HepG2 (cell line): ENCODE results near the gene UNC5CL. TPM values are rescaled to one million over a fixed set of nuclear protein-coding genes. Genes with fewer than 3 reads are reported as not detected.

Experiments used
- ATF7 ChIP-seq, 2 experiments: fragments of 450-650 bp in 1 of 2; sonication (generic) in 1 of 2; formaldehyde crosslinking in 1 of 2; IDR thresholded peaks; 2 replicates each; pipeline versions ENCODE4 v1.4.0 to v1.6.1; 2016 to 2020; ENCODE audit warnings: antibody characterized with exemption in 1 of 2, mild to moderate bottlenecking in 1 of 2, missing genetic modification reagents in 1 of 2
- DPF2 ChIP-seq: sonication (generic); formaldehyde crosslinking; IDR thresholded peaks from 2 replicates; pipeline ENCODE4 v1.4.0; 2020; ENCODE audit warnings: mild to moderate bottlenecking, low read depth, missing genetic modification reagents, borderline replicate concordance
- ETV5 ChIP-seq: IDR thresholded peaks from 2 replicates; pipeline ENCODE4 v1.6.1; 2018; ENCODE audit warnings: missing biosample characterization, missing genetic modification reagents, inconsistent platforms, borderline replicate concordance
- HMG20B ChIP-seq: conservative IDR thresholded peaks from 2 replicates; pipeline ENCODE4 v1.6.1; 2016; ENCODE audit warnings: missing genetic modification reagents, missing compliant biosample characterization
- KLF11 ChIP-seq: IDR thresholded peaks from 2 replicates; pipeline ENCODE4 v1.6.1; 2016; ENCODE audit warnings: missing compliant biosample characterization
- MAFG ChIP-seq: sonication (generic); formaldehyde crosslinking; IDR thresholded peaks from 2 replicates; pipeline ENCODE4 v1.5.1; 2020; ENCODE audit warnings: mild to moderate bottlenecking, missing genetic modification reagents
- MED1 ChIP-seq: sonication (generic); formaldehyde crosslinking; IDR thresholded peaks from 2 replicates; pipeline ENCODE4 v1.4.0; 2020; ENCODE audit warnings: missing genetic modification reagents
- NCOA5 ChIP-seq: sonication (generic); formaldehyde crosslinking; IDR thresholded peaks from 2 replicates; pipeline ENCODE4 v1.4.0; 2020; ENCODE audit warnings: missing genetic modification reagents
- NFE2L2 ChIP-seq: fragments of 150-350 bp; IDR thresholded peaks from 2 replicates; pipeline ENCODE4 v1.6.1; 2014; ENCODE audit warnings: low read length
- SMYD3 ChIP-seq: sonication (generic); formaldehyde crosslinking; IDR thresholded peaks from 2 replicates; pipeline ENCODE4 v1.8.1; 2023; ENCODE audit warnings: mild to moderate bottlenecking, missing genetic modification reagents
- ZFP41 ChIP-seq: sonication (generic); formaldehyde crosslinking; IDR thresholded peaks from 2 replicates; pipeline ENCODE4 v1.4.0; 2020; ENCODE audit warnings: mild to moderate bottlenecking, missing genetic modification reagents, borderline replicate concordance
- ZFYVE20 ChIP-seq: sonication (generic); formaldehyde crosslinking; IDR thresholded peaks from 2 replicates; pipeline ENCODE4 v1.8.0; 2023; ENCODE audit warnings: low read depth, mild to moderate bottlenecking, moderate library complexity, missing genetic modification reagents, borderline replicate concordance
- ZMYM3 ChIP-seq: sonication (generic); formaldehyde crosslinking; IDR thresholded peaks from 2 replicates; pipeline ENCODE4 v1.5.1; 2020; ENCODE audit warnings: mild to moderate bottlenecking, missing genetic modification reagents
- ZNF777 ChIP-seq: sonication (generic); formaldehyde crosslinking; IDR thresholded peaks from 2 replicates; pipeline ENCODE4 v1.4.0; 2020; ENCODE audit warnings: missing genetic modification reagents
- polyA plus RNA-seq, 8 experiments: library from polyadenylated mRNA; depleted of rRNA in 3 of 8; stranded (reverse) in 7 of 8; unstranded in 1 of 8; fragments of >200 nt; fragmentation: Illumina TruSeq in 4 of 8; extraction: Trizol in 4 of 8; gene quantifications; 2 replicates each; pipeline versions ENCODE4 v1.2.1 to v1.2.3, GENCODE V29; 2011 to 2016; ENCODE audit warnings: low read depth in 4 of 8, missing spikeins in 1 of 8, mixed read lengths in 1 of 8; ENCODE audit not compliant: insufficient read depth in 1 of 8
- total RNA-seq, 5 experiments: library from RNA; depleted of rRNA; stranded (reverse); fragments of >200 nt; fragmentation: Illumina TruSeq; extraction: Trizol; gene quantifications; 2 replicates each; pipeline ENCODE4 v1.2.3, GENCODE V29; 2016; ENCODE audit warnings: low read depth in 1 of 5
- TF ChIP-seq, protein P1 (sequence below): sonication (generic); formaldehyde crosslinking; IDR thresholded peaks from 2 replicates; pipeline ENCODE4 v1.4.0; 2020; ENCODE audit warnings: missing genetic modification reagents

The UNC5CL gene
- total and polyA plus RNA-seq, 2 of the 13 experiments (the other 11 are each of a cell fraction or from before 2014, with no cell fraction given) = 2.4 to 2.5 TPM

DNA sequence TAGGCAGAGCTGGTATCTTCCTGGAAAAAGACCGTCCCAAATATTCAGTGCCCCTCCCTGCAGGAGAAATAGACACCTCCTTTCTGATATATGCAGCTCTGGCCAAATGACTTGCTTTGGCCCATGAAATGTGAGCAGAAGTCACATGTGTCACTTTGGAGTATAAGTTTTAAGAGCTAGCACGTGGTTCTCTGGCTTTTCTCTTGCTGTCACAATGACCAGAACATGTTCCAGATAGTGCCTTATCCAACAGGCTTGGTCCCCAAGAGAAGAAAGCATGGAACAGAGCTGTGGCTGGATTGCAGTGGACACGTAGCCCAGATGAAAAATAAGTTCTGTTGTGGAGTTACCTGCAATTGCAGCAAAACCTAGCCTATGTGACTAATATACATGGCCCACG, 40.4 kb downstream of the UNC5CL start (continued):
- TF ChIP-seq, protein P1, sequence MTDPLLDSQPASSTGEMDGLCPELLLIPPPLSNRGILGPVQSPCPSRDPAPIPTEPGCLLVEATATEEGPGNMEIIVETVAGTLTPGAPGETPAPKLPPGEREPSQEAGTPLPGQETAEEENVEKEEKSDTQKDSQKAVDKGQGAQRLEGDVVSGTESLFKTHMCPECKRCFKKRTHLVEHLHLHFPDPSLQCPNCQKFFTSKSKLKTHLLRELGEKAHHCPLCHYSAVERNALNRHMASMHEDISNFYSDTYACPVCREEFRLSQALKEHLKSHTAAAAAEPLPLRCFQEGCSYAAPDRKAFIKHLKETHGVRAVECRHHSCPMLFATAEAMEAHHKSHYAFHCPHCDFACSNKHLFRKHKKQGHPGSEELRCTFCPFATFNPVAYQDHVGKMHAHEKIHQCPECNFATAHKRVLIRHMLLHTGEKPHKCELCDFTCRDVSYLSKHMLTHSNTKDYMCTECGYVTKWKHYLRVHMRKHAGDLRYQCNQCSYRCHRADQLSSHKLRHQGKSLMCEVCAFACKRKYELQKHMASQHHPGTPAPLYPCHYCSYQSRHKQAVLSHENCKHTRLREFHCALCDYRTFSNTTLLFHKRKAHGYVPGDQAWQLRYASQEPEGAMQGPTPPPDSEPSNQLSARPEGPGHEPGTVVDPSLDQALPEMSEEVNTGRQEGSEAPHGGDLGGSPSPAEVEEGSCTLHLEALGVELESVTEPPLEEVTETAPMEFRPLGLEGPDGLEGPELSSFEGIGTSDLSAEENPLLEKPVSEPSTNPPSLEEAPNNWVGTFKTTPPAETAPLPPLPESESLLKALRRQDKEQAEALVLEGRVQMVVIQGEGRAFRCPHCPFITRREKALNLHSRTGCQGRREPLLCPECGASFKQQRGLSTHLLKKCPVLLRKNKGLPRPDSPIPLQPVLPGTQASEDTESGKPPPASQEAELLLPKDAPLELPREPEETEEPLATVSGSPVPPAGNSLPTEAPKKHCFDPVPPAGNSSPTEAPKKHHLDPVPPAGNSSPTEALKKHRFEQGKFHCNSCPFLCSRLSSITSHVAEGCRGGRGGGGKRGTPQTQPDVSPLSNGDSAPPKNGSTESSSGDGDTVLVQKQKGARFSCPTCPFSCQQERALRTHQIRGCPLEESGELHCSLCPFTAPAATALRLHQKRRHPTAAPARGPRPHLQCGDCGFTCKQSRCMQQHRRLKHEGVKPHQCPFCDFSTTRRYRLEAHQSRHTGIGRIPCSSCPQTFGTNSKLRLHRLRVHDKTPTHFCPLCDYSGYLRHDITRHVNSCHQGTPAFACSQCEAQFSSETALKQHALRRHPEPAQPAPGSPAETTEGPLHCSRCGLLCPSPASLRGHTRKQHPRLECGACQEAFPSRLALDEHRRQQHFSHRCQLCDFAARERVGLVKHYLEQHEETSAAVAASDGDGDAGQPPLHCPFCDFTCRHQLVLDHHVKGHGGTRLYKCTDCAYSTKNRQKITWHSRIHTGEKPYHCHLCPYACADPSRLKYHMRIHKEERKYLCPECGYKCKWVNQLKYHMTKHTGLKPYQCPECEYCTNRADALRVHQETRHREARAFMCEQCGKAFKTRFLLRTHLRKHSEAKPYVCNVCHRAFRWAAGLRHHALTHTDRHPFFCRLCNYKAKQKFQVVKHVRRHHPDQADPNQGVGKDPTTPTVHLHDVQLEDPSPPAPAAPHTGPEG (CRISPR knock-in tag) = no peak
- TF ChIP-seq SMYD3 (CRISPR knock-in tag) (no peak), HMG20B (CRISPR knock-in tag) (no peak), ZFP41 (CRISPR knock-in tag) (no peak), KLF11 (CRISPR knock-in tag) (no peak), ZFYVE20 (CRISPR knock-in tag) (no peak), NCOA5 (no peak), DPF2 (CRISPR knock-in tag) (no peak), ZMYM3 (CRISPR knock-in tag) (no peak), NFE2L2 (no peak), MED1 (CRISPR knock-in tag) (no peak), MAFG (CRISPR knock-in tag) (no peak), ETV5 (CRISPR knock-in tag) (no peak), ZNF777 (CRISPR knock-in tag) (no peak), ATF7 (IDR thresholded peaks at IDR 0.05) (no peak), ATF7 (CRISPR knock-in tag; IDR thresholded peaks at IDR 0.05) (no peak)
- TF ChIP-seq, all 625 proteins: peak for 0
